HS-5 (cell line): Measurements from ENCODE around the gene SLC38A10.

Experiments used
- DNase-seq: peaks from one replicate; pipeline ENCODE4 v3.0.0-alpha.2; 2012; ENCODE audit warnings: low read depth

Gene SLC38A10

DNA sequence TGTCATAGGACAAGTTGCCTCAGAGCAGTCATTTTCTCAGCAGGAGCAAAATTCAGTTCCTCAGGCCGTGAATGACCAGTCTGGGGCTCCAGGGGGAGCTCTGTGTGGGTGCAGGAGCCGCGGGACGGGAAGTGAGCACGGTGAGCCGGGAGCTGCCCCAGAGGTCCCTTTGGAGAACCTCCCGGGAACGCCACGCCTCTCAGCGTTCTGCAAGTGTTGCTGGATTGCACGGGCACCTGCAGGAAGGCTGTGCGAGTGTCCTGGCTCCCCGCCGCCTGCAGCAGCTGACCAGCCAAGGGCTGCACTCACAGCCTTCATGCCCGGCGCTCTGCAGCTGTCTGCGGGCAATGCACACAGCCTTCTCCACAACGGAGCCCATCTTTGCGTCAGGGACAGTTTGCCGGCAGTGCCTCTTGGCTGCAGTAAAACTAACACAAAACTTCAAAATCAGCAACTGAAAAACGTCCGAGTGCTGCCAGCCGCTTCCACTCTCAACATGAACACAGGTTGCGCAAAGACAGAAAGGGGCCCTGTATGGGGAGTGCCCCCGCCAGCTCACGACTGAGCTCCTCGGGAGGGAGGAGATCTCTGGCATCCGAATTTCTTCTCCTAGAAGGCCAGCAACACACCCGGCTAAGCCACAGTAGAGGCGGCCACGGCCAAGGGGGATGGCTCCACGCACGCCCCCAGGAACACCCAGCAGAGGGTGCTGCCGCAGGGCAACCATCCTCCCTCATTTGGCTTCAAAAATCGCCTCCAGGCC lies 40.0 kb downstream of the SLC38A10 start:
- no peak for DNase-seq

DNA sequence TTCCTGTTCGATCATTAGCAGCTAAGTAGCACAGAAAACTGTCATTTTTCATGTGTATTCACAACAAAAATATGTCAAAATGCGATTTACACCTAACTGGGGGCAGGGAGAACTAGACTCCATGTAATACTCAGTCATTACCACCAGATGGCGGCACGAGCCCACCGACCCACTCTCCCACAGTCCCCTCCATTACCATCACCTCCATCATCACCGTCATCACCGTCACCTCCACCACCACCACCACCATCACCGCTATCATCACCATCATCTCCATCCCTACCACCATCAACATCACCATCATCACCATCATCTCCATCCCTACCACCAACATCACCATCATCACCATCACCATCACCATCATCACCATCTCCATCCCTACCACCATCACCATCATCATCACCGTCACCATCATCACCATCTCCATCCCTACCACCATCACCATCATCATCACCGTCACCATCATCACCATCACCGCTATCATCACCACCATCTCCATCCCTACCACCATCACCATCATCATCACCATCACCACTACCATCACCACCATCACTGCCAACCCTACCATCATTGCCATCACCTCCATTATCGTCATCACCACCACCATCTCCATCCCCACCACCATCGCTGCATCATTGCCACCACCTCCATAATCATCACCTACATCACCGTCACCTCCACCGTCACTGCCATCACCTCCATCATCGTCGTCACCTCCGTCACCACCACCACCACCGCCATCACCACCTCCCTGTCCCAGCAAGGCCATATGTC lies 41.6 kb downstream of the SLC38A10 start:
- no peak for DNase-seq

DNA sequence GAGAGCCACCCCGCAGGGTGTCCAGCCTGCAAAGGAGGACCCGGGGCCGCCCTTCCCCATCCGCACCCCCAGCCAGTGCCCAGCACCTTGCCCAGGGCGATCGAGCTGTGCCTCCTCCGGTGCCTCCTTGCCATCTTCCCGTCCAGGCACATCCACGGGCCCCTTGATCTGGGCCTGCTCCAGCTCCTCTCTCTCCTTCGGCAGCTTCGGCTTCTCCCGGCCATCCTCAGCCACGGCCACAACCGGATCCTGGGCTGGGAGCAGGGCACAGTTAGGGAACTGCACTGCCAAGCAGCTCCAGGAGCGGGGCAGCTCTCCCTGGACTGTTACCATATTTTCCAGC lies 42.1 kb downstream of the SLC38A10 start:
- DNase-seq: no peak

DNA sequence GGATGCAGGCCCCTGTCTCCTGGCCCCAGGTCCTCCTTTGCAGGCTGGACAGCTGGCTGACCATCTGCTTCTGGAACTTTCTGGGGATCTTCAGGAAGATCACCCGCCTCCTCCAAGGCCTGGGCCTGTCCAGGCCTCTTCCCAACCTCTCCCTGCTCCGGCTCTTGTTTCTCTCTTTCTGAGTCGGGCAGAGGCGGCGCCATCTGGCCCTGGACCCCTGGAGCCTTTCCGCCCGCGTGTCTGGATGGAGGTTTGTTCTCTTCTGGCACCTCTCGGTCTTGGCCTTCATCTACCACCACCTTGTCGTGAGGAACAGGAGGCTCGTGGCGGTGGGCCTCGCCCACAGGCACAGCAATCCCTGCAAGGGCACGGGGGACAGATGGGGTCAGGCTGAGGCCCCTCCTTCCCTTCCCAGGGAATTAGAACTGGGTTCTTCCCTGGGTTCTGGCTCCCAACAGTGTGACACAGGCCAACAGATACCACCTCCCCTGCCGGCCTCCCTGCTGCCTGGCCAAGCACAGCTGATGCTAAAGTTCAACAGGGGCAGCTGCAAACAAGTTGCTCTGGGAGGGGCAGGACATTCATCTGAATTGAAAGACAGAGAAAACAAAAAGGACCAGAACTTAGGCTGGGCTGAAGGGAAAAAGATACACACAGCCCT lies 42.7 kb downstream of the SLC38A10 start:
- DNase-seq: no peak

DNA sequence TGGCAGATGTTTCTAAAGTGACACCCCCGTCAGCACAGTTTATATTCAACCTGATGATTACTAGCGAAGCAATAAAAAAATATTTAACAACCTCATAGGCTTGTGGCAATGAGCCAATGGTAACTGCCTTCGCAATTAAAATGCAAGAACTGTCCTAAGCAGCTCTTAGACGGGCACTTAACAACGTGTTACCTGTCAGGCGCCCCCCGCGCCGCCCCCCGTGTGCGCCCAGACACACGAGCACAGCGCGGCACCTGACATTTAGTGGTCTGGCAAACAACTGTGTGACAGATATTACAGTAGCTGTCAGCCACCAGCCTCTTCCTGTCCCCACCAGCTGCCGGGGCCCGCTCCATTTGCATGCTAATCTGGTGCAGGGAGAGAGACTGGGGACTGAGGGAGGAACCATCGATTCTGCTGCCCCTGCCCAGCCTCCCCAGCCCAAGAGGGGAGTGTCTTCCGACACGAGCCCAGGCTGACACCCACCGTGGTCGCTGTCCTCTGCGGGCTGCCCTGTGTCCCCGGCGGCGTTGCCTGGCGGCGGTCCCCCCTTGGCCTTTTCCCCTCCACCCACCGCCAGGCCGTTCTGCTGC lies 43.3 kb downstream of the SLC38A10 start:
- DNase-seq: no peak

DNA sequence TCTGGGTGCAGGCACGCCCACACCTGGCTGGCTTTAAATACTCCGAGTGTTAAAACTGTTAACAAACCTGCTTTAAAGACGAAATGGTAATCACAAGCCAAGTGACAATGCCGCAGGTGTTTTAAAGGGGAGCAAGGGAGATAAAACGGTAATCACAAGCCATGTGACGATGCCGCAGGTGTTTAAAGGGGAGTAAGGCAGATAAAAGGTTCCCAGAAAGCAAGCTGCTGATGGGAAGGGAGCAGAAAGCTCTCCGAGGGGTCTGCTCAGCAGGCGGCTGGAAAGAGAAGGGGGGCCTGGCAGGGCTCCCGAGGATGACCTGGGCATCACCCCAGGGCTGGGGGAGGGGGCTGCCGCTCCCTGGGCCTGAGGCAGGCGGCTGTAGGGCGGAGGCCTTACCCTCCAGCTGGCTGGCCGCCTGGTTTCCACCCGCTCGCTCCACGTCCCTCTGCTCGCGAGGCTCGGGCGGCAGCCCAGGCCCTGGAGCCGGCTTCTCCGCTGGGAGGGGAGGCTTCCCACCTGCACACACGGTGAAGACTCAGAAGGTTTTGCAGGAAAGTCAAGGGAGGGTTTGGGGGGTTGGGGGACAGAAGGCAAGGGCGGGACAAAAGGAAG lies 43.9 kb downstream of the SLC38A10 start:
- no peak for DNase-seq

DNA sequence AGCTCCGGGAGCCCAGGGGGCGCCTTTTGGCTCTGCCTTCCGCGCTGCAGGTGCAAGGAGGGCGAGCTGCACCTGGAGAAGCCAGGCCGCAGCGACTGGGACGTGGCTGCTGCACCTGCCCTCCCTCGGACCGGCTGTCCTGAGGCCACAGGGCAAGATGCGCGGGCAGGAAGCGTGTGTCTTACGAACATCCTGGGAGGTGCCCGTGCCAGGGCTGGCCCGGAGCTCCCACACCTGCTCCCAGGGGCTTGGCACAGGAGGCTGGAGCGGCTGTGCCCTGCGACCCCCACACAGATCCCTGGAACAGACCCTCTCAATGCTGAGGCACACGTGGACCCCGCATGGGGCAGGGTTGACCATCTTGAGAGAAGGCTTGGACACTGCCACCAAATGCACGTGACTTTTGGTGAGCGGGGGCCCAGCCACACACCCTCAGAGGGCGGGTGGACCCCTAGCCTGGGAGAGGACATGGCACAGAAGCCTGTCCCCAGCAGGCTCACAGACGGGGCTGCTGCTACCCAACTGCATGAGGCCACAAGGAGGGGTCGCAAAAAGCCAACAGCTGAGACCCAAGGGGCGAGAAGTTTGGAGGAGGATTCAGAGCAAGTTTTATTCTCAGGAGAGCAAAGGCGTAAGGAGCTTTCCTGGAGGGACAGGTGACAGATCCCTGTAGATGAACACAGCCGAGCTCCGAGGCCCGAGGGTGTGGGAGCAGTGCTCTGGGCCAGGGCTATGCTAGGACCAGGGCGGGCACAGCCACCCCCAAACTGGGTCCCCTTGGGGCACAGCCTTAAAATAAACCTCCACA lies 44.6 kb downstream of the SLC38A10 start:
- DNase-seq: no peak

DNA sequence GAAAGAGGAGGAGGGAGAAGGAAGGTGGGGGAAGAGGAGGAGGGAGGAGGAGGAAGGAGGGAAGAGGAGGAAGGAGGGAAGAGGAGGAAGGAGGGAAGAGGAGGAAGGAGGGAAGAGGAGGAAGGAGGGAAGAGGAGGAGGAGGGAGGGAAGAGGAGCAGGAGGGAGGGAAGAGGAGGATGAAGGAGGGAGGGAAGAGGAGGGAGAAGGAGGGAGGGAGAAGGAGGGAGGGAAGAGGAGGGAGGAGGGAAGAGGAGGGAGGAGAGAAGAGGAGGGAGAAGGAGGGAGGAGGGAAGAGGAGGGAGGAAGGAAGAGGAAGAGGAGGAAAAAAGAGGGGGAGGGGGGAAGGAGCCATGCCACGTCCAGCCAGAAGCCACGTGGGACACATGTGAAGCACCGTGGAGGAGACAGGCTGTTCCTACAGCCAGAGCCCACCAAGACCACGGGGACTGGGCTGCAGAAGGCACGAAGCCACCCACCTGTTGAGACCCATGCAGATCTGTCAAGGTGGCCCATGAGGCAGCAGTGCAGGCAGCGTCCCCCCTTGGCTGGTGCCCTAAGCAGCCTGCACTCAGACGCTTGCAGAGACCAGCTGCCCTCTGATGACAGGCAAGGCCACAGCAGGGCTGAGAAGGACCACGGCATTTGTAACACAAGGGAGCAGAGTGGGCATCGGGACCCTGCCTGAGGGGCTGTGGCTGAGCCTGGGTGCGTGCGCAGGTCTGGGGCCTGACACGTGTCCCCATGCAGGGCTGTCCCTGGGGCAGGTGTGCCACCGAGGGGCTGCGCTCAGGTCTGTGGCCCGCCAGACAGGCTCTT lies 45.7 kb downstream of the SLC38A10 start:
- no peak for DNase-seq

DNA sequence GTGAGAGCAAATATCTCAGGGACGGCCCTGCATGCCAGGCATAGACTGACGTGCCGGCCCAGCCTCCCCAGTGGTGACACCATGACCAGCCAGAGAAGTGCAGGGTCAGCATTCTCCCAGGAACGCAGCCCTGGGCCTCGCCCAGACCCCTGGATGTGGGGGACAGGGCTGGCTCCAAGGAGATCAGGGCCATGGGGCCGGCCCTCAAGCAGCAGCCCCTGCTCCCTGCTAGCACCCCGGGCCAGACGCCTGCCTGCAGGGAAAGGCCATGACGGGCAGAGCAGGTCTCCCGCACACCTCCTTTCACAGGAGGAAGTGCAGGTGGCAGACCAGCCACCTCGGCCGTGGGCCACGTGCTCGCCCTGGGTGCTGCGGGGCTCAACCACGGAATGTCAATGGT lies 46.5 kb downstream of the SLC38A10 start:
- no peak for DNase-seq

DNA sequence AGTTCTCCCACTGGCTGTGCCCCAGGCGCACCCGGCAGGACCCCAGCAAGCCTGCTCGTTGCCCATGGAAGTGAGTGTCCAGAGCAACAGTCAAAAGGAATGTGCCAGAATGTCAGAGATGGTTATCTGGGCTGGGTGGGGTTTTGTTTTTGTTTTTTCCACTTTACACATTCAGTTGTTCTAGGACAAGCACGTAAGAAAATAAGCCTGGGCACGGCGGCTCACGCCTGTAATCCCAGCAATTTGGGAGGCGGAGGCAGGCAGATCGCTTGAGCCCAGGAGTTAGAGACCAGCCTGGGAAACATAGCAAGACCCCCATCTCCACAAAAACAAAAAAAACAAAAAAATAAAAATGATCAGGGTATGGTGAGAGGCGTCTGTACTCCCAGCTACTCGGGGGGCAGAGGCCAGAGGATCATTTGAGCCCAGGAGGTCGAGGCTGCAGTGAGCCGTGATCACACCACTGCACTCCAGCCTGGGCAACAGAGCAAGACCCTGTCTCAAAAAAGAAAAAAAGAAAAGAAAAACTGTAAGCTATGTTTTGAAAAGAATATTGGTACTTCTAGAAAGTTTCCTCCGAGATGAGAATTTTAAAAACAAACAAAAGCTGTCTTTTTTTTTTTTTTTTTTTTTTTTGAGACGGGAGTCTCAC lies 47.6 kb downstream of the SLC38A10 start:
- DNase-seq: no peak

DNA sequence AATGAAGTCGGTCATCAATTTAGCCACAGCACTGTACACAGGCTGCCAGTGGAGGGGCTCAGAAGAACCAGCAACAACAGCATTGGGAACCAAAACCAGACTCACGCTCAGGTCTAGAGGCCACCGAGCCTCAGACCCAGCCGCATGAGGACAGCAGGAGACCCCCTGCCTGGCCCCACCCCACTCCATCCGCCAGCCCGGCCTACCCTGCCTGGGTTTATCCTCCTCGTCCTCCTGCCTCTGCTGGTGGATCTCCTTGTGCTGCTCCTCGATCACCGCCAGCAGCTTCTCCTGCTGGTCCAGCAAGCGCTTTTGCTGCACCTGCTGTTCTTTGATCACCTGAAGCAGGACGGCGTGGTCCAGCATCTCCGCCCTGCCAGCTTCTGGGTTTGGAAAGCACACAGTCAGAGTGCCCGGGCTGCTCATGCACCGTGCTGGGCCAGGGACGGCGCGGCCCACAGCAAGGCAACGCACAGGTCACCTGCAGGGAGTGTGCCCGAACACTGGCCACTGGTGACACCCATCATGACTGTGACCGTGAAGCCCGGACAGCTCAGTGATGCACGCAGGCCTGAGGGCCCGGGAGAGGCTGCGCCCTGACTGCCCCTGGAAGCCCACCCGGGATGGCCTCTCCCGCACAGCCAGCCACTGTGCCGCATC lies 48.3 kb downstream of the SLC38A10 start:
- DNase-seq: no peak

DNA sequence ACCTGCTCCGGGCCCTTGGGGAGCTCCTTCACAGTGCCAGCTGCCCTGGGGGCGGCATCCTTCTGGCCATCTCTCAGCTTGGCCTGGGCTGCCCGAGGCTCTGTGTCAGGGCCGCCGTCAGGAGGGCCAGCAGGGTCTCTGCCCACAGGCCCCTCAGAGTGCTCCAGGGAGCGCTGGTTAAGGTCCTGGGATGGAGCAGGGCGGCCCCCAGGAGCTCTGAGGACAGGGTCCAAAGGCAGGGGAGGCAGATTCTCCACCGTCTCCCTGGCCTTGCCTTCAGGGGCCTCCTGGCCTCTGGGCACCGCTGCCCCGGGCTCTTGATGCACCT lies 48.8 kb downstream of the SLC38A10 start:
- DNase-seq: no peak

DNA sequence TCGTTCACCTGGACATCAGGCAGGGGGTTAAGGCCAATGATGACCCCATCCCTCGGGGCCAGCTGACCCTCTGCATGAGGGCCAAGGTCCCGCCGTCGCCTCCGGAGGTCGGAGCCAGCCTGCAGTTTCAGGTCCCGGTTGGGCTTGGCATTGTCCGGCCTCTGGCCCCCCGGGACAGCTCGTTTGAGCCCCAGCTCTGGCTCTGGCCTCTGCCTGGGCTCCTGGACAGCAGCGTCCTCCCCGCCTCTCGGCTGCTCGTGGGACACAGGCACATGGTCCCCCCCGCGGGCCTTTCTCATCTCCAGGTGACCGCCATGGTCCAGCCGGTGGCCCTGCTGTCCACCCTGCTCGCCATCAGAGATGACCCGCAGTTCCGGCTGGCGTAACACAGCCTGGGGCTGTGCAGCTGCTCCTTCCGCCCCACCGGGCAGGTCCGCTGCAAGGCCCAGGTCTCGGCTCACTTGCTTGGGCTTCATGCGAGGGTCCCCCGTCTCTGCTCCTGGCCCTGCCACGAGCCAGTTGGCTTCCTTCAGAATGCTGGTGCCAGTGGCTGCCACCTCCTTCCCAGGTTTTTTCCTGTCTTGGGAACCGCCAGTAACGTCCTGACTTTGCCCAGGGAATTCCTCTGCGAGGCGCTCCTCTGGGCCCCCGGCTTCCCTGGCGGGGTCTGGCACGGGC lies 49.3 kb downstream of the SLC38A10 start:
- no peak for DNase-seq

DNA sequence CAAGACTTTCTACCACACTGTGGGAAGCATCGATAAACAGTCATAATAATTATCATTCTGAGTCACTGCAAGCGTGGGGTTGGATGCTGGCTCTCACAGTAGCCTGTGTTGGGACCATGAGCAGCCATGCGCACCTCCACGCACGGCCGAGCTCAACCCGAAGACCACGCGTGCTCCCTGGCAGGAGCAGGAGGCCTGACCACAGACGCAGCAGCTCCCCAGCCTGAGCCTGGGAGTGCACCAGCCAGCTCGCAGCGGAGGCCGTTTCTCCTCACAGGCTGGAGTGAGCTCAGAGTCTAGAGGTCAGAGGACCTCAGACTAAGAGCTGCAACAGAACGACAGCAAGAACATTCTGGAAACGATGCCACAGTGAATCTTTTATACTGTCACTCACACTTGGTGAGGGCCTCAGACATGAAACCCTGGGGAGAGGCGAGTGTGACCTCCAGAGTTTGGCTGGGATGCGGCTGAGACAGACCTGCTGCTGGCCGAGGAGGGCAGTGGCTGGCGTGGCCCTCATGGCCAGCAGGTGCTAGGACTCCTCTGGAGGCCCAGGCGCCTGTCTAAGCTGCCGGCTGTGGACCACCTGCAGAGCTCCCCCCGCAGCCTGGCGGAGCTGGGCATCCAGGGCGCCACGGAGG lies 50.0 kb downstream of the SLC38A10 start:
- no peak for DNase-seq

DNA sequence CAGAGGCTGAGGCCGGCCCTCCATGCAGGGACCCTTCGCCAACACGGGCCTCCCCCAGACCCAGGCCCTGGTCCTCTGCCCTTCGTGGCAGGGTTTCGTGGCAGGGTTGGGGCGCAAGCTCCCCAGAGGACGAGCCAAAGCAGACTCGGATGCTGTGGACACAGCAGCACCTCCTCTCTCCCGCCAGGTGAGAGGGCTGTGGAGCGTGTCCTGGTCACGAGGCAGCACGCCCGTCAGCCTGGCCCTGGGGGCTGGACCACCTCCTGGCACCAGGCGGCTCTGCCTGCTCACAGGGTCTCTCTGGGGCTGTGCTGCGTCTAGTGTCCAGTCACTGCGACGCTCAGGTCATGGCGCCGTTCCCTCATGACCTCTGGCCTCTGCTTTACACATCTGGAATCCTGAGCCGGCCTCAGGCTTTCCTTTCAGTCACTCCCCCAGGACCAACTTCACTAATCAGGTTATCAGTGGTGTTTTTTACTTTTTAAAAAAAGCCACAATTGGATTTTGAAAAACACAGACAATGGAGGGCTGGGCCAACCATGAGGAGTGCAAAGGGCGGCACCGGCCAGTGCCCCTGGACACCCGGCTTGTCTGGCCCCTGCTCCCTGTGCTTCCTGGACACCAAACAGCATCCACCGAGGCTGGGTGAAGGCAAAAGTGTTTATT lies 50.6 kb downstream of the SLC38A10 start:
- no peak for DNase-seq

DNA sequence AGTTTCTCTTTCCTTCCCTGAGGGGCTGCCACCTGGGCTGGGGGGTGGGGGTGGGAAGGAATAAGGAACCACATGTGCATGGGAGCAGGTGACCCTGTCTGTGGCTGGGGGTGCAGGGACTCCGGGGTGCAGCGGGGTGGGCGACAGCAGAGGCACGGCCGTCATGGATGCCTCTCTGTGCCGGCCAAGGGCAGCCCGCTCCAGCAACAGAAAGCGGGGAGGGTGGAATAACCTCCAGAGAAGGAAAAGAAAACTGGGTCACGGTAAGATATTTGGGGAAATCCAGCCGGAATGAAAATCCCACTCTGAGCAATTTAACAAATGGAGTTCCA lies 51.8 kb downstream of the SLC38A10 start:
- DNase-seq: no peak

DNA sequence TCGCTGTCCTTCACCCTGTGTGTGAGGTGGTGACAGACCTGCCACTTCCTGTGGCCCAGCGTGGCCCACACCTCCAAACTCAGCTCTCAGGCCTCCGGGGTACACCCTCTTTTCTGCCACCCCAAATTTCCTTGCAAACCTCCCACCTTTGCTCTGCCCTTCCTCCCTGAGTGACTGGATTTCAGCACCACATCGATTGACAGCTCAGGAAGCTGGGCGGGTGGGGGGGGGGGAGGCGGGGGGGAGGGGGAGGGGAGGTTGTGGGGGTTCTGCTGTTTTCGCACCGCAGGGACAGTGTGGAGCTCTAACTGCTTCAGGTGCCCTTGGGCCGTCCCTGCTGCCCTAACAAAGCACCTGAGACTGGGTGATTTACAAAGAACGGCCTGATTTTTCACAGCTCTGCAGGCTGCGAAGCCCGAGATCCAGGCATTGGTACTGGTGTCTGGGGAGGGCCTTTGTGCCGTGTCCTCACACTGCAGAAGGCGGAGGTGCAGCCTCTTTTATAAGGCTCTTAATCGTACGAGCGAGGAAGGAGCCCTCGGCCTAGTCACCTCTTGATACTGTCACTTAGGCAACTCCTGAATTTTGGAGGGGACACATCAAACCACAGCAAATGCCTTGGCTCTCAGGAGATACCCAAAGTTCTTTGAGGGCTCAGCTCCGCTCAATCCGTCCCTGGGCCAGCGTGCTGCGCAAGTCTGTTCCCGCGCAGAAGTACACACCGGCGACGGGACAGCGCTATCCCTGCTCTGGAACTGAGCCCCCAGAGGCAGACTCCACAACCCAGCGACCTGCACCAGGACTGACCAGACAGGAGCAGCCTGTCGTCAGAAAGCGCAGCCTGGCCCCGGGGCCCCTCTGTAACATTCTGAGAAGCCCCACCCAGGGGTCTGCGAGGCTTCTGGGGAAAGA lies 52.4 kb downstream of the SLC38A10 start:
- no peak for DNase-seq
